Hepatocyte (in vitro differentiated cells): ENCODE results near the gene KRT32. TPM values are rescaled to one million over a fixed set of nuclear protein-coding genes. Genes with fewer than 3 reads are reported as not detected.

Source experiments
- DNase-seq: peaks from one replicate; pipeline ENCODE4 v3.0.0-alpha.2; 2016; ENCODE audit warnings: low spot score
- H2AFZ ChIP-seq: fragments of 200-600 bp; sonication (generic); 2 replicates; pipeline ENCODE4 v1.6.0; 2016; ENCODE audit warnings: antibody characterized with exemption, mild to moderate bottlenecking
- H3K27ac ChIP-seq: fragments of 200-600 bp; sonication (generic); 2 replicates; pipeline ENCODE4 v1.5.1; 2016; ENCODE audit warnings: mild to moderate bottlenecking
- H3K27me3 ChIP-seq: fragments of 200-600 bp; sonication (generic); 2 replicates; pipeline ENCODE4 v1.6.1; 2016
- H3K36me3 ChIP-seq: fragments of 200-600 bp; sonication (generic); replicated peaks from 2 replicates; pipeline ENCODE4 v1.5.1; 2016; ENCODE audit warnings: low read depth; ENCODE audit not compliant: insufficient read depth
- H3K4me1 ChIP-seq: fragments of 200-600 bp; sonication (generic); 2 replicates; pipeline ENCODE4 v1.5.1; 2016; ENCODE audit warnings: mild to moderate bottlenecking, moderate library complexity; ENCODE audit not compliant: insufficient read depth
- H3K4me2 ChIP-seq: fragments of 200-600 bp; sonication (generic); 2 replicates; pipeline ENCODE4 v1.6.0; 2016
- H3K4me3 ChIP-seq: fragments of 200-600 bp; sonication (generic); 2 replicates; pipeline ENCODE4 v1.5.1; 2016; ENCODE audit warnings: mild to moderate bottlenecking
- H3K79me2 ChIP-seq: fragments of 200-600 bp; sonication (generic); 2 replicates; pipeline ENCODE4 v1.6.0; 2017; ENCODE audit warnings: mild to moderate bottlenecking
- H3K9me2 ChIP-seq: fragments of 200-600 bp; sonication (generic); replicated peaks from 2 replicates; pipeline ENCODE4 v1.6.0; 2017; ENCODE audit warnings: mild to moderate bottlenecking; ENCODE audit not compliant: insufficient read depth
- H3K9me3 ChIP-seq: fragments of 200-600 bp; sonication (generic); 2 replicates; pipeline ENCODE4 v1.5.1; 2016; ENCODE audit warnings: low read depth, mild to moderate bottlenecking
- H4K20me1 ChIP-seq: fragments of 200-600 bp; sonication (generic); 2 replicates; pipeline ENCODE4 v1.6.0; 2016; ENCODE audit warnings: mild to moderate bottlenecking; ENCODE audit not compliant: insufficient read depth, poor library complexity, severe bottlenecking
- EZH2 ChIP-seq: fragments of 200-600 bp; sonication (generic); IDR thresholded peaks from 2 replicates; pipeline ENCODE4 v1.6.1; 2016; ENCODE audit warnings: antibody characterized with exemption, mild to moderate bottlenecking, borderline replicate concordance
- EZH2phosphoT487 ChIP-seq: fragments of 200-600 bp; sonication (generic); IDR thresholded peaks from one replicate; pipeline ENCODE4 v1.6.1; 2018; ENCODE audit warnings: antibody characterized with exemption, mild to moderate bottlenecking, low read depth, moderate library complexity; ENCODE audit not compliant: unreplicated experiment, severe bottlenecking
- WGBS: methylation state at CpG from one replicate; pipeline ENCODE4 v1.1.6; 2016; ENCODE audit warnings: low lambda C conversion rate; ENCODE audit errors: missing lambda C conversion rate; 5-methylcytosine and 5-hydroxymethylcytosine counted together
- microRNA-seq: library from miRNA; unstranded; fragments of <30 nt; microRNA quantifications from one replicate; pipeline ENCODE4, GENCODE V29; 2017
- polyA plus RNA-seq: library from polyadenylated mRNA; unstranded; fragments of >200 nt; fragmentation: Nextera tagmentation; extraction: Ambion mirVana; gene quantifications from 2 replicates; pipeline ENCODE4 v1.2.1, GENCODE V29; 2016
- small RNA-seq: library from RNA; depleted of rRNA; stranded (forward); fragments of <200 nt; gene quantifications from one replicate; pipeline ENCODE3, GENCODE V24; 2014
- total RNA-seq: library from RNA; depleted of rRNA; stranded (reverse); fragments of >200 nt; gene quantifications from 2 replicates; pipeline ENCODE4 v1.2.3, GENCODE V29; 2014
- TF ChIP-seq, protein P1 (sequence below): fragments of 200-600 bp; sonication (generic); IDR thresholded peaks from 2 replicates; pipeline ENCODE4 v1.5.1; 2016; ENCODE audit warnings: antibody characterized with exemption, mild to moderate bottlenecking; ENCODE audit not compliant: poor library complexity

Gene KRT32
- total and polyA plus RNA-seq, 2 experiments from 2014 or later, result not detected

DNA sequence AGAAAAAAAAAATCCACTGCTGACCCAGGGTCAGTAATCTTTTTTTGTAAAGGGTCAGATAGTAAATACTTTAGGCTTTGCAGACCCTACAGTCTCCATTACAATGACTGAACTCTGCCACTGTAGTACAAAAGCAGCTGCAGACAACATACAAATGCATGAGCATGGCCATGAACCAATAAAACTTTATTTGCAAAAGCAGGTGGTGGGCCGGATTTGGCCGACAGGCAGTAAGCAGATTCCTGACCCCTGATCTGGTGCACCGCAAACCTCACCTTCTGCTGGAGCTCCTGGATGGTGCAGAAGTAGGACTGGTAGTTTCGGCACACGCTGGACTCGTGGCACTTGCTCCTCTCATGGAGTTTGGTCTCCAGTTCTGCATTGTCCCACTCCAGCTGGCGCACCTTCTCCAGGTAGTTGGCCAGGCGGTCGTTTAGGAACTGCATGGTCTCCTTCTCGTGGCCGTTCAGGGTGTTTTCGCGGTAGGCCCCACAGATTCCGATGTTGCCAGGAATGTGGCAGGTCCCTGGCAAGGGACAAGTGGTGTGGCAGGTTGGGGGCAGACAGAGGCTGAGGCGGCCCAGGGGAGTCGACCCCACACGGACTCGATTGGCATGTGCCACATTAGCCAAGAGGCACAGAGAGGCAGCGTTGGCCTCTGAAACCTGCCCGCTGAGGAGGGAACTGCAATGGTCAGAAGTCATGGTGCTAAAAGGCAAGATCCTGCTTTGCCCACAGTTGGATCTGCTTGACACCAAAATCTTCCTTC is 55.9 kb downstream of the KRT32 start:
- Histone ChIP-seq H3K4me2 (no peak overlapping the region), H3K27ac (no peak overlapping the region), H3K79me2 (no peaks in the 10 kb centered on the region), H3K4me1 (peaks cover 3% of the 10 kb centered on the region), H2AFZ (no peak overlapping the region), H4K20me1 (no peaks in the 10 kb centered on the region), H3K4me3 (no peak overlapping the region), H3K9me3 (no peaks in the 10 kb centered on the region), H3K36me3 (no peaks in the 10 kb centered on the region), H3K27me3 (no peaks in the 10 kb centered on the region), H3K9me2 (no peaks in the 10 kb centered on the region)
- TF ChIP-seq EZH2phosphoT487 (no peak), EZH2 (no peak)
- TF ChIP-seq, protein P1, sequence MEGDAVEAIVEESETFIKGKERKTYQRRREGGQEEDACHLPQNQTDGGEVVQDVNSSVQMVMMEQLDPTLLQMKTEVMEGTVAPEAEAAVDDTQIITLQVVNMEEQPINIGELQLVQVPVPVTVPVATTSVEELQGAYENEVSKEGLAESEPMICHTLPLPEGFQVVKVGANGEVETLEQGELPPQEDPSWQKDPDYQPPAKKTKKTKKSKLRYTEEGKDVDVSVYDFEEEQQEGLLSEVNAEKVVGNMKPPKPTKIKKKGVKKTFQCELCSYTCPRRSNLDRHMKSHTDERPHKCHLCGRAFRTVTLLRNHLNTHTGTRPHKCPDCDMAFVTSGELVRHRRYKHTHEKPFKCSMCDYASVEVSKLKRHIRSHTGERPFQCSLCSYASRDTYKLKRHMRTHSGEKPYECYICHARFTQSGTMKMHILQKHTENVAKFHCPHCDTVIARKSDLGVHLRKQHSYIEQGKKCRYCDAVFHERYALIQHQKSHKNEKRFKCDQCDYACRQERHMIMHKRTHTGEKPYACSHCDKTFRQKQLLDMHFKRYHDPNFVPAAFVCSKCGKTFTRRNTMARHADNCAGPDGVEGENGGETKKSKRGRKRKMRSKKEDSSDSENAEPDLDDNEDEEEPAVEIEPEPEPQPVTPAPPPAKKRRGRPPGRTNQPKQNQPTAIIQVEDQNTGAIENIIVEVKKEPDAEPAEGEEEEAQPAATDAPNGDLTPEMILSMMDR, result no peak
- no peak for DNase-seq
- WGBS, result 97% methylated on average over 20 of the region's 20 CpGs

Small RNAs within 50 kb of the gene (microRNA-seq; reads per million reads assigned to microRNA genes)
- not detected for gene MIR6510

Small RNAs within 50 kb of the gene (small RNA-seq; reads per million reads assigned to genes)
- gene RNU2-32P, result 0.09 reads per million

Other genes starting within 250 kb of the KRT32 start
- not detected in 2 replicates for gene KRTAP9-2, start 240.7 kb downstream of the KRT32 start, total RNA-seq
- gene KRTAP9-2, start 240.7 kb downstream of the KRT32 start, polyA plus RNA-seq, result not detected in 2 replicates
- gene KRTAP9-3, start 234.9 kb downstream of the KRT32 start, total RNA-seq, result not detected in 2 replicates
- not detected in 2 replicates for gene KRTAP9-3, start 234.9 kb downstream of the KRT32 start, polyA plus RNA-seq
- gene KRTAP9-8, start 229.4 kb downstream of the KRT32 start, total RNA-seq, result not detected in 2 replicates
- gene KRTAP9-8, start 229.4 kb downstream of the KRT32 start, polyA plus RNA-seq, result not detected in 2 replicates
- gene KRTAP9-4, start 217.7 kb downstream of the KRT32 start, total RNA-seq, result not detected in 2 replicates
- not detected in 2 replicates for gene KRTAP9-4, start 217.7 kb downstream of the KRT32 start, polyA plus RNA-seq
- not detected in 2 replicates for gene KRTAP9-9, start 212.0 kb downstream of the KRT32 start, total RNA-seq
- gene KRTAP9-9, start 212.0 kb downstream of the KRT32 start, polyA plus RNA-seq, result not detected in 2 replicates
- not detected in 2 replicates for gene KRTAP9-6, start 202.0 kb downstream of the KRT32 start, total RNA-seq
- not detected in 2 replicates for gene KRTAP9-6, start 202.0 kb downstream of the KRT32 start, polyA plus RNA-seq
- gene KRTAP9-7, start 191.7 kb downstream of the KRT32 start, total RNA-seq, result not detected in 2 replicates
- not detected in 2 replicates for gene KRTAP9-7, start 191.7 kb downstream of the KRT32 start, polyA plus RNA-seq
- not detected in 2 replicates for gene KRTAP29-1, start 164.5 kb downstream of the KRT32 start, total RNA-seq
- gene KRTAP29-1, start 164.5 kb downstream of the KRT32 start, polyA plus RNA-seq, result not detected in 2 replicates
- gene KRTAP16-1, start 158.1 kb downstream of the KRT32 start, total RNA-seq, result not detected in 2 replicates
- not detected in 2 replicates for gene KRTAP16-1, start 158.1 kb downstream of the KRT32 start, polyA plus RNA-seq
- not detected in 2 replicates for gene KRTAP17-1, start 151.7 kb downstream of the KRT32 start, total RNA-seq
- gene KRTAP17-1, start 151.7 kb downstream of the KRT32 start, polyA plus RNA-seq, result 0.33 TPM in 1 of 2 replicates, not detected in the other
- gene KRT33A, start 116.6 kb downstream of the KRT32 start, total RNA-seq, result not detected in 2 replicates
- not detected in 2 replicates for gene KRT33A, start 116.6 kb downstream of the KRT32 start, polyA plus RNA-seq
- not detected in 2 replicates for gene KRT33B, start 97.6 kb downstream of the KRT32 start, total RNA-seq
- 0.35 TPM in 1 of 2 replicates, not detected in the other for gene KRT33B, start 97.6 kb downstream of the KRT32 start, polyA plus RNA-seq
- 0.20 TPM in 1 of 2 replicates, not detected in the other for gene KRT34, start 85.1 kb downstream of the KRT32 start, total RNA-seq
- gene KRT34, start 85.1 kb downstream of the KRT32 start, polyA plus RNA-seq, result 0.71 TPM in 1 of 2 replicates, not detected in the other
- not detected in 2 replicates for gene KRT31, start 69.8 kb downstream of the KRT32 start, total RNA-seq
- not detected in 2 replicates for gene KRT31, start 69.8 kb downstream of the KRT32 start, polyA plus RNA-seq
- gene KRT37, start 42.8 kb downstream of the KRT32 start, total RNA-seq, result not detected in 2 replicates
- not detected in 2 replicates for gene KRT37, start 42.8 kb downstream of the KRT32 start, polyA plus RNA-seq
- not detected in 2 replicates for gene KRT38, start 26.4 kb downstream of the KRT32 start, total RNA-seq
- gene KRT38, start 26.4 kb downstream of the KRT32 start, polyA plus RNA-seq, result not detected in 2 replicates
- gene KRT35, start 13.8 kb upstream of the KRT32 start, total RNA-seq, result not detected in 2 replicates
- gene KRT35, start 13.8 kb upstream of the KRT32 start, polyA plus RNA-seq, result not detected in 2 replicates
- gene KRT36, start 22.5 kb upstream of the KRT32 start, total RNA-seq, result not detected in 2 replicates
- not detected in 2 replicates for gene KRT36, start 22.5 kb upstream of the KRT32 start, polyA plus RNA-seq
- 5.3 and 8.1 TPM in 2 replicates for gene KRT13, start 38.2 kb upstream of the KRT32 start, total RNA-seq
- gene KRT13, start 38.2 kb upstream of the KRT32 start, polyA plus RNA-seq, result 15.1 and 24.8 TPM in 2 replicates
- 6.2 and 6.8 TPM in 2 replicates for gene KRT15, start 51.5 kb upstream of the KRT32 start, total RNA-seq
- 8.2 and 10.6 TPM in 2 replicates for gene KRT15, start 51.5 kb upstream of the KRT32 start, polyA plus RNA-seq
- gene KRT19, start 60.9 kb upstream of the KRT32 start, total RNA-seq, result 623 and 817 TPM in 2 replicates
- gene KRT19, start 60.9 kb upstream of the KRT32 start, polyA plus RNA-seq, result 1,343 and 1,722 TPM in 2 replicates
- gene KRT9, start 104.7 kb upstream of the KRT32 start, total RNA-seq, result not detected in 2 replicates
- not detected in 2 replicates for gene KRT9, start 104.7 kb upstream of the KRT32 start, polyA plus RNA-seq
- gene KRT14, start 119.5 kb upstream of the KRT32 start, total RNA-seq, result 0.33 TPM in 1 of 2 replicates, not detected in the other
- gene KRT14, start 119.5 kb upstream of the KRT32 start, polyA plus RNA-seq, result 1.1 and 1.9 TPM in 2 replicates
- gene KRT16, start 145.4 kb upstream of the KRT32 start, total RNA-seq, result 0.90 and 1.1 TPM in 2 replicates
- 2.5 and 4.8 TPM in 2 replicates for gene KRT16, start 145.4 kb upstream of the KRT32 start, polyA plus RNA-seq
- gene KRT17, start 157.2 kb upstream of the KRT32 start, total RNA-seq, result 41.5 and 59.5 TPM in 2 replicates
- 118 and 145 TPM in 2 replicates for gene KRT17, start 157.2 kb upstream of the KRT32 start, polyA plus RNA-seq
- 180 and 192 TPM in 2 replicates for gene EIF1, start 221.5 kb upstream of the KRT32 start, total RNA-seq
- 977 and 989 TPM in 2 replicates for gene EIF1, start 221.5 kb upstream of the KRT32 start, polyA plus RNA-seq
- gene GAST, start 244.9 kb upstream of the KRT32 start, total RNA-seq, result not detected in 2 replicates
- gene GAST, start 244.9 kb upstream of the KRT32 start, polyA plus RNA-seq, result 2.3 TPM in 1 of 2 replicates, not detected in the other